ENCODE results near the gene FTCD. TPM values are rescaled to one million over a fixed set of nuclear protein-coding genes. Genes with fewer than 3 reads are reported as not detected.

Gene FTCD
- total and polyA plus RNA-seq, 2 donors (not counting 3 experiments of a cell fraction or from before 2014, with no cell fraction given), result 0.06 to 1.2 TPM

- Histone ChIP-seq H3K9me3 (replicated peaks; ENCODE audit: control insufficient read depth, insufficient read depth, low read length) (no peaks in the 10 kb centered on the region), H3K4me3 (replicated peaks in 1 of 3; ENCODE audit: insufficient read depth in 1 of 3, low read depth in 1 of 3, low read length in 3 of 3) (no peak overlapping the region), H3K79me2 (ENCODE audit: control insufficient read depth, insufficient read depth, low read length) (no peaks in the 10 kb centered on the region), H2AFZ (ENCODE audit: low read depth, low read length) (no peak overlapping the region), H3K4me2 (ENCODE audit: insufficient read depth, low read length) (no peak overlapping the region), H3K27ac (ENCODE audit: insufficient read depth, low read depth, low read length) (no peak overlapping the region), H3K4me1 (ENCODE audit: control insufficient read depth, extremely low read depth, insufficient read depth, low read length) (peaks cover 22% of the 10 kb centered on the region), H3K9me1 (replicated peaks; ENCODE audit: control insufficient read depth, extremely low read depth, insufficient read depth, low read length) (no peaks in the 10 kb centered on the region), H3K27me3 (ENCODE audit: control insufficient read depth in 2 of 2, insufficient read depth in 2 of 2, low read length in 2 of 2) (no peaks in the 10 kb centered on the region), H3K9ac (replicated peaks; ENCODE audit: extremely low read depth, insufficient read depth, low read length) (no peak overlapping the region), H3K36me3 (ENCODE audit: control insufficient read depth in 2 of 2, extremely low read depth in 1 of 2, insufficient read depth in 2 of 2, low read length in 2 of 2) (peaks cover 10 to 35% of the 10 kb centered on the region in 2 experiments), H4K20me1 (replicated peaks; ENCODE audit: control insufficient read depth, extremely low read depth, insufficient read depth, low read length) (no peaks in the 10 kb centered on the region)
- dilution Hi-C loops (cut with MboI; ENCODE audit: extremely low pct_ligation_motif_present, low sequenced_read_pairs) (no loop called here), intact Hi-C loops (cut with micrococcal nuclease) (no loop called here)
- FAIRE-seq, result peak; percentile 84
- ChIA-PET CTCF (interaction anchor here (1.7 kb wide), 1 partner anchor 38 kb away, joined by 8 read pairs; no protein-coding TSS in a partner anchor), POLR2A (no interaction called here)
- DNase-seq (ENCODE audit: low read depth, low spot score), result peak; percentile 66
- no TSS peak for BruUV-seq (replicated peaks)
- TF ChIP-seq FOS (IDR thresholded peaks at IDR 0.05; ENCODE audit: borderline replicate concordance, insufficient read depth, low read length), result peak; percentile 44
- no peak for TF ChIP-seq GATA2 (IDR thresholded peaks at IDR 0.05; ENCODE audit: insufficient read depth, insufficient read length, low read depth, low read length)
Observed at GRCh38 chr21:46191257-46191685, 35.9 kb upstream of the FTCD start.

- Histone ChIP-seq H3K79me2 (ENCODE audit: control insufficient read depth, insufficient read depth, low read length) (no peaks in the 10 kb centered on the region), H3K4me3 (replicated peaks in 1 of 3; ENCODE audit: insufficient read depth in 1 of 3, low read depth in 1 of 3, low read length in 3 of 3) (no peak overlapping the region), H3K9me1 (replicated peaks; ENCODE audit: control insufficient read depth, extremely low read depth, insufficient read depth, low read length) (no peaks in the 10 kb centered on the region), H3K27me3 (ENCODE audit: control insufficient read depth in 2 of 2, insufficient read depth in 2 of 2, low read length in 2 of 2) (no peaks in the 10 kb centered on the region), H3K36me3 (ENCODE audit: control insufficient read depth in 2 of 2, extremely low read depth in 1 of 2, insufficient read depth in 2 of 2, low read length in 2 of 2) (peaks cover 4 to 29% of the 10 kb centered on the region in 2 experiments), H3K27ac (ENCODE audit: insufficient read depth, low read depth, low read length) (no peak overlapping the region), H2AFZ (ENCODE audit: low read depth, low read length) (no peak overlapping the region), H3K9ac (replicated peaks; ENCODE audit: extremely low read depth, insufficient read depth, low read length) (no peak overlapping the region), H3K4me1 (ENCODE audit: control insufficient read depth, extremely low read depth, insufficient read depth, low read length) (peaks cover 22% of the 10 kb centered on the region), H4K20me1 (replicated peaks; ENCODE audit: control insufficient read depth, extremely low read depth, insufficient read depth, low read length) (no peaks in the 10 kb centered on the region), H3K9me3 (replicated peaks; ENCODE audit: control insufficient read depth, insufficient read depth, low read length) (no peaks in the 10 kb centered on the region), H3K4me2 (ENCODE audit: insufficient read depth, low read length) (no peak overlapping the region)
- ChIA-PET CTCF (interaction anchor here (1.7 kb wide), 1 partner anchor 37 kb away, joined by 8 read pairs; no protein-coding TSS in a partner anchor), POLR2A (no interaction called here)
- intact Hi-C loops (cut with micrococcal nuclease), result no loop called here
- no peak for DNase-seq (ENCODE audit: low read depth, low spot score)
- FAIRE-seq, result no peak
- no TSS peak for BruUV-seq (replicated peaks)
- TF ChIP-seq EZH2 (IDR thresholded peaks at IDR 0.05; ENCODE audit: borderline replicate concordance, low read depth, low read length, severe bottlenecking) (no peak), POLR2AphosphoS5 (IDR thresholded peaks at IDR 0.05; ENCODE audit: insufficient read depth, low read depth, low read length) (no peak), FOS (IDR thresholded peaks at IDR 0.05; ENCODE audit: borderline replicate concordance, insufficient read depth, low read length) (no peak), JUN (IDR thresholded peaks at IDR 0.05; ENCODE audit: borderline replicate concordance, insufficient read depth, insufficient read length, low read depth) (no peak)
- dilution Hi-C loops (cut with MboI; ENCODE audit: extremely low pct_ligation_motif_present, low sequenced_read_pairs), result no loop called here
Observed at GRCh38 chr21:46190491-46191131, 35.2 kb upstream of the FTCD start.

Measured in endothelial cell of umbilical vein (primary cell).